Activated T-helper 1 cell treated with anti-CD3 and anti-CD28 coated beads, Interleukin-12 subunit alpha, Interleukin-12 subunit beta, Interleukin-2, Interleukin-4 antibody, amounts not matched to agents 30 ng/mL and 10 ng/mL and 1 ng/mL, durations not matched to agents 14 hours and 24 hours and 36 hours (primary cell): ENCODE results near the gene RNF212B. TPM values are rescaled to one million over a fixed set of nuclear protein-coding genes. Genes with fewer than 3 reads are reported as not detected.

Experiments used
- DNase-seq: peaks from one replicate; pipeline ENCODE4 v3.0.0; 2021; ENCODE audit warnings: low spot score
- H3K27ac Mint-ChIP-seq: one replicate; pipeline ENCODE4 v1.8.0; 2021; ENCODE audit warnings: mild to moderate bottlenecking, mixed read lengths
- H3K27me3 Mint-ChIP-seq: one replicate; pipeline ENCODE4 v1.8.0; 2022; ENCODE audit warnings: mild to moderate bottlenecking, moderate library complexity, mixed read lengths; ENCODE audit not compliant: insufficient read depth
- H3K36me3 Mint-ChIP-seq: one replicate; pipeline ENCODE4 v1.8.0; 2021; ENCODE audit warnings: low read depth, mixed read lengths
- H3K4me1 Mint-ChIP-seq: one replicate; pipeline ENCODE4 v1.8.0; 2021; ENCODE audit warnings: low read depth, mixed read lengths
- H3K4me3 Mint-ChIP-seq: one replicate; pipeline ENCODE4 v1.8.0; 2021; ENCODE audit warnings: mild to moderate bottlenecking, moderate library complexity, mixed read lengths
- H3K9me3 Mint-ChIP-seq: one replicate; pipeline ENCODE4 v1.8.0; 2021; ENCODE audit warnings: mixed read lengths
- intact Hi-C: fragments of 100-400 bp; cut with micrococcal nuclease; formaldehyde crosslinking; loops from one replicate; pipeline ENCODE4 v1.15.1; 2024
- total RNA-seq: library from RNA; stranded (reverse); gene quantifications from 2 replicates; pipeline ENCODE4 v1.2.3, GENCODE V29; 2022

The RNF212B gene
- total RNA-seq, 1 donor from 2014 or later = not detected

DNA sequence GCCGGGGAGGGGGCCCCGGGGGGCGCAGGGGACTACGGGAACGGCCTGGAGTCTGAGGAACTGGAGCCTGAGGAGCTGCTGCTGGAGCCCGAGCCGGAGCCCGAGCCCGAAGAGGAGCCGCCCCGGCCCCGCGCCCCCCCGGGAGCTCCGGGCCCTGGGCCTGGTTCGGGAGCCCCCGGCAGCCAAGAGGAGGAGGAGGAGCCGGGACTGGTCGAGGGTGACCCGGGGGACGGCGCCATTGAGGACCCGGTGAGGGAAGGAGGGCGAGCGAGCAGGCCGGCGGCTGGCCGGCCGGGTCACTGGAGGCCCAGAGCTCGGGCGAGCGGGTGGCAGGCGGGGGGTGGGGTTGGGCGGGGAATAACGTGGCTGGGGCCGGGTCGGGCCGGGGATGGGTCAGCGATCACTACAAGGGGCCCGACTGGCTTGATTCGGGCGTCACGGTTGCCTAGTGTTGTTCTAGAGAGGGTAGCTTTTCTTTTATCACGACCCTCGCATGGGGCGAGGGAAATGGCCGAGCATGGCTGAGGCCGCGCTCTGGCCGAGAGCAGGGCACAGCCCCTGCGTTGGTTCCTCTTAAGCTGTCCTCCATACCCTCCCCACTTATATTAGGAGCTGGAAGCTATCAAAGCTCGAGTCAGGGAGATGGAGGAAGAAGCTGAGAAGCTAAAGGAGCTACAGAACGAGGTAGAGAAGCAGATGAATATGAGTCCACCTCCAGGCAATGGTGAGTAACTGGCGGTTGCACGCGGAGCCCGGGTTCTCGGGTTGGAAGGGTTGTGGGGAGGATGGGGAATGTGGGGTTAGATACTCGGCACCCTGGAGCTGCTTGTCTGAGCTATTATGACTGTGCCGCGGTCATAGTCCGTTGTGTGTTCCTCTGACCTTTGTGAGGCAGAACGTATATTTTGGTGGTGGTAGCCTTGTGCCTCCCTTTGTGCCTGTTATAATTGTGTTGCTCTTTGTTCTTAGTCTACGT lies 84.1 kb downstream of the RNF212B start:
- Mint-ChIP-seq H3K9me3 (peaks cover 5% of the 10 kb centered on the region), H3K4me3 (peak overlapping the region; percentile 97), H3K36me3 (peaks cover 43% of the 10 kb centered on the region), H3K27me3 (no peaks in the 10 kb centered on the region), H3K4me1 (peaks cover 30% of the 10 kb centered on the region), H3K27ac (peak overlapping the region; percentile 96)
- peak; percentile 42 for DNase-seq
- intact Hi-C loops = loop anchor here (1.0 to 10.0 kb wide), 13 partner anchors 21 to 1113 kb away; partner anchors contain the start of genes ACIN1, C14orf119, DCAF11 and EMC9

Other genes with a start within 250 kb of the RNF212B start
- gene C14orf93, start 227.8 kb upstream of the RNF212B start, total RNA-seq = 6.3 and 7.2 TPM in 2 replicates
- gene PSMB5, start 203.0 kb upstream of the RNF212B start, total RNA-seq = 144 and 148 TPM in 2 replicates
- gene PSMB11, start 195.7 kb upstream of the RNF212B start, total RNA-seq = not detected in 2 replicates
- 1.0 and 1.2 TPM in 2 replicates for gene CDH24, start 180.4 kb upstream of the RNF212B start, total RNA-seq
- gene ACIN1, start 142.8 kb upstream of the RNF212B start, total RNA-seq = 221 and 225 TPM in 2 replicates
- gene C14orf119, start 142.4 kb upstream of the RNF212B start, total RNA-seq = 49.7 and 55.6 TPM in 2 replicates
- not detected in 2 replicates for gene CIROP, start 132.9 kb upstream of the RNF212B start, total RNA-seq
- gene CEBPE, start 118.7 kb upstream of the RNF212B start, total RNA-seq = not detected in 2 replicates
- not detected in 2 replicates for gene SLC7A8, start 54.3 kb upstream of the RNF212B start, total RNA-seq
- gene HOMEZ, start 48.2 kb downstream of the RNF212B start, total RNA-seq = 10.9 and 12.2 TPM in 2 replicates
- 16.6 and 17.3 TPM in 2 replicates for gene PPP1R3E, start 64.9 kb downstream of the RNF212B start, total RNA-seq
- gene BCL2L2, start 68.9 kb downstream of the RNF212B start, total RNA-seq = 4.1 and 7.1 TPM in 2 replicates
- 252 and 266 TPM in 2 replicates for gene PABPN1, start 83.5 kb downstream of the RNF212B start, total RNA-seq
- gene SLC22A17, start 115.0 kb downstream of the RNF212B start, total RNA-seq = 3.1 and 5.0 TPM in 2 replicates
- gene EFS, start 127.2 kb downstream of the RNF212B start, total RNA-seq = not detected in 2 replicates
- not detected in 2 replicates for gene IL25, start 134.9 kb downstream of the RNF212B start, total RNA-seq
- not detected in 2 replicates for gene CMTM5, start 139.1 kb downstream of the RNF212B start, total RNA-seq
- 0.52 and 0.59 TPM in 2 replicates for gene MYH6, start 170.3 kb downstream of the RNF212B start, total RNA-seq
- 0.05 TPM in 2 replicates for gene MYH7, start 197.7 kb downstream of the RNF212B start, total RNA-seq
- 80.1 and 84.5 TPM in 2 replicates for gene NGDN, start 231.8 kb downstream of the RNF212B start, total RNA-seq